ENCODE measurements around the gene PLPPR5.

DNA sequence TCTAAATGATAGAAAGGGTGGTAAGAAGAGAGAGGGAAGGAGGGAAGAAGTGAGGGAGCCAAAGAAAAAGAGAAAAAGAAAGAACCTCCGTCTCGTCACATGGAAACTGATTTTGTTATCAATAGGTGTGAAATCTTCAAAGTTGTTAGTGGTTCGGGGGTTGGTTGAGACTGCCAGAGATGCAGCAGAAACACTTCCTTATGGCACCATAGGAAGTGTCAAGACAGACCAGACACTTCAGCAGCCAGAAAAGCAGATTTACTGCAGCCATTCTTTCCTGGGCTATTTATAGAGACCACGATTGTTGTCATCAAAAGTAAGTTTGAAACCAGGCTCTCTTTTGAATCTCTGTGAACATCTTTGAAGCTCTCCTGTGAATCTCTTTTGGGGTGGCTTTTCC, 150.5 kb downstream of the PLPPR5 start:
- TF ChIP-seq, protein P1, sequence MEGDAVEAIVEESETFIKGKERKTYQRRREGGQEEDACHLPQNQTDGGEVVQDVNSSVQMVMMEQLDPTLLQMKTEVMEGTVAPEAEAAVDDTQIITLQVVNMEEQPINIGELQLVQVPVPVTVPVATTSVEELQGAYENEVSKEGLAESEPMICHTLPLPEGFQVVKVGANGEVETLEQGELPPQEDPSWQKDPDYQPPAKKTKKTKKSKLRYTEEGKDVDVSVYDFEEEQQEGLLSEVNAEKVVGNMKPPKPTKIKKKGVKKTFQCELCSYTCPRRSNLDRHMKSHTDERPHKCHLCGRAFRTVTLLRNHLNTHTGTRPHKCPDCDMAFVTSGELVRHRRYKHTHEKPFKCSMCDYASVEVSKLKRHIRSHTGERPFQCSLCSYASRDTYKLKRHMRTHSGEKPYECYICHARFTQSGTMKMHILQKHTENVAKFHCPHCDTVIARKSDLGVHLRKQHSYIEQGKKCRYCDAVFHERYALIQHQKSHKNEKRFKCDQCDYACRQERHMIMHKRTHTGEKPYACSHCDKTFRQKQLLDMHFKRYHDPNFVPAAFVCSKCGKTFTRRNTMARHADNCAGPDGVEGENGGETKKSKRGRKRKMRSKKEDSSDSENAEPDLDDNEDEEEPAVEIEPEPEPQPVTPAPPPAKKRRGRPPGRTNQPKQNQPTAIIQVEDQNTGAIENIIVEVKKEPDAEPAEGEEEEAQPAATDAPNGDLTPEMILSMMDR (IDR thresholded peaks at IDR 0.05; ENCODE audit: insufficient read depth, low read length, poor library complexity, severe bottlenecking) = no peak
- TF ChIP-seq EZH2phosphoT487 (conservative IDR thresholded peaks at IDR 0.05; ENCODE audit: low read length) = no peak

Measured in SU-DHL-6 (cell line).